Mucosa of gallbladder (tissue), 1 donor: ENCODE data around the gene CCL22. TPM values are rescaled to one million over a fixed set of nuclear protein-coding genes. Genes with fewer than 3 reads are reported as not detected.

ENCODE experiments used
- DNase-seq: peaks from one replicate; pipeline ENCODE4 v3.0.0-alpha.2; 2020; ENCODE audit warnings: low spot score
- total RNA-seq: library from RNA; stranded (reverse); gene quantifications from one replicate; pipeline ENCODE4 v1.2.1, GENCODE V29; 2021
- donor health status: DM: no; HTN: no; CAD: no.

CCL22 gene
- total RNA-seq, 1 donor from 2014 or later = 1.4 TPM

DNA sequence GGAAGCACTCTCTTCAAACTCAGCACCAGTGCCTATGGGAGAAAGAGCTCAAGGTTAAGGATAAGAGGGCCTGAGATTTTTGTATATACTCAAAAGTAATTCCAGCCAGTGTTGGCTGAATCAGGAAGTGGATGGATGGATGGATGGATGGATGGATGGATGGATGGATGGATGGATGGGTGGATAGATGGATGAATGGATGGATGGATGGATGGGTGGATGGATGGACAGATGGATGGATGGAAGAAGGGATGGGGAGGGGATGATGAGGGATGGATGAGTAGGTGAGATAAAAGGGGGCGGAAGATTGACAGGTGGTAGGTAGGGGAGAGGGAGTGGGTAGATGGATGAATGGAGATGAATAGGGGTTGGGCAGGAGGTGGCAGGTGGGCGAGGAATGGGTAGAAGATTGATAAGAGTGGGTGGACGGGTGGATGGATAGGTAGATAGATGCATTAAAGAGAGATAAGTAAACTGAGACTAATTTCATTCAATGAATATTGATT is 17.8 kb downstream of the CCL22 start:
- DNase-seq = no peak

GRCh38 chr16:57377080-57377841 is 18.7 kb downstream of the CCL22 start:
- DNase-seq = no peak

DNA sequence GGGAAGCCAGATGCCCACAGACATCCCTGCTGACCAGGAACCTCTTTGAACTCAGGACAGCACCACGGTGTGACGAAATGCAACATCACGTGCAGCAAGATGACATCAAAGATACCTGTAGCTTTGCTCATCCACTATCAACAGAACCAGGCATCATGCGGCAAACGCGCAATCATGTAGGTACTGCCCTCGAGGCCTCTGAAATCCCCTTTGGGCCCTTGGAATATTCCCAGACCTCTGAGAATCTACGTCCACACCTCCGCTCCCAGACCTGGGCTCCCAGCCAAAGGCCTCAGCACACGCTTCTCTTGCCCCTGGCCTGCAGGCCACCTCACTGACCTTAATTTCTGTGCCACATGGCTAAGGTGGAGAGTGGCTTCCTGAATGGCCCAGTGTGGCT is 21.0 kb downstream of the CCL22 start:
- peak; percentile 22 for DNase-seq

- DNase-seq = peak; percentile 22
Measured at GRCh38 chr16:57380671-57381462, 22.3 kb downstream of the CCL22 start.

- DNase-seq = no peak
Measured at GRCh38 chr16:57381791-57382534, 23.4 kb downstream of the CCL22 start.

DNA sequence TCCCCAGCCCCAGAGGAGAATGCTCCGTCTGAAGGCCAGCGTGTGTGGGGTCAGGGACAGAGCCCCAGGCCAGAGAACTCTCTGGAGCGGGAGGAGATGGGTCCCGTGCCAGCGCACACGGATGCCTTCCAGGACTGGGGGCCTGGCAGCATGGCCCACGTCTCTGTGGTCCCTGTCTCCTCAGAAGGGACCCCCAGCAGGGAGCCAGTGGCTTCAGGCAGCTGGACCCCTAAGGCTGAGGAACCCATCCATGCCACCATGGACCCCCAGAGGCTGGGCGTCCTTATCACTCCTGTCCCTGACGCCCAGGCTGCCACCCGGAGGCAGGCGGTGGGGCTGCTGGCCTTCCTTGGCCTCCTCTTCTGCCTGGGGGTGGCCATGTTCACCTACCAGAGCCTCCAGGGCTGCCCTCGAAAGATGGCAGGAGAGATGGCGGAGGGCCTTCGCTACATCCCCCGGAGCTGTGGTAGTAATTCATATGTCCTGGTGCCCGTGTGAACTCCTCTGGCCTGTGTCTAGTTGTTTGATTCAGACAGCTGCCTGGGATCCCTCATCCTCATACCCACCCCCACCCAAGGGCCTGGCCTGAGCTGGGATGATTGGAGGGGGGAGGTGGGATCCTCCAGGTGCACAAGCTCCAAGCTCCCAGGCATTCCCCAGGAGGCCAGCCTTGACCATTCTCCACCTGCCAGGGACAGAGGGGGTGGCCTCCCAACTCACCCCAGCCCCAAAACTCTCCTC is 24.1 kb downstream of the CCL22 start:
- no peak for DNase-seq

GRCh38 chr16:57383276-57384247 is 25.0 kb downstream of the CCL22 start:
- DNase-seq = peak; percentile 42

DNA sequence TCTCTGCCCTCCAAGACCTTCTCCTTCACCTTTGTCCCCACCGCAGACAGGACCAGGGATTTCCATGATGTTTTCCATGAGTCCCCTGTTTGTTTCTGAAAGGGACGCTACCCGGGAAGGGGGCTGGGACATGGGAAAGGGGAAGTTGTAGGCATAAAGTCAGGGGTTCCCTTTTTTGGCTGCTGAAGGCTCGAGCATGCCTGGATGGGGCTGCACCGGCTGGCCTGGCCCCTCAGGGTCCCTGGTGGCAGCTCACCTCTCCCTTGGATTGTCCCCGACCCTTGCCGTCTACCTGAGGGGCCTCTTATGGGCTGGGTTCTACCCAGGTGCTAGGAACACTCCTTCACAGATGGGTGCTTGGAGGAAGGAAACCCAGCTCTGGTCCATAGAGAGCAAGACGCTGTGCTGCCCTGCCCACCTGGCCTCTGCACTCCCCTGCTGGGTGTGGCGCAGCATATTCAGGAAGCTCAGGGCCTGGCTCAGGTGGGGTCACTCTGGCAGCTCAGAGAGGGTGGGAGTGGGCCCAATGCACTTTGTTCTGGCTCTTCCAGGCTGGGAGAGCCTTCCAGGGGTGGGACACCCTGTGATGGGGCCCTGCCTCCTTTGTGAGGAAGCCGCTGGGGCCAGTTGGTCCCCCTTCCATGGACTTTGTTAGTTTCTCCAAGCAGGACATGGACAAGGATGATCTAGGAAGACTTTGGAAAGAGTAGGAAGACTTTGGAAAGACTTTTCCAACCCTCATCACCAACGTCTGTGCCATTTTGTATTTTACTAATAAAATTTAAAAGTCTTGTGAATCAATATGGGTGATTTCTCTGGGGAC is 25.9 kb downstream of the CCL22 start:
- no peak for DNase-seq

- DNase-seq = no peak
Measured at GRCh38 chr16:57385083-57385482, 26.5 kb downstream of the CCL22 start.

- no peak for DNase-seq
Measured at GRCh38 chr16:57386381-57386951, 27.9 kb downstream of the CCL22 start.

GRCh38 chr16:57387598-57388354 is 29.2 kb downstream of the CCL22 start:
- DNase-seq = no peak

GRCh38 chr16:57388359-57389086 is 29.9 kb downstream of the CCL22 start:
- peak; percentile 32 for DNase-seq

DNA sequence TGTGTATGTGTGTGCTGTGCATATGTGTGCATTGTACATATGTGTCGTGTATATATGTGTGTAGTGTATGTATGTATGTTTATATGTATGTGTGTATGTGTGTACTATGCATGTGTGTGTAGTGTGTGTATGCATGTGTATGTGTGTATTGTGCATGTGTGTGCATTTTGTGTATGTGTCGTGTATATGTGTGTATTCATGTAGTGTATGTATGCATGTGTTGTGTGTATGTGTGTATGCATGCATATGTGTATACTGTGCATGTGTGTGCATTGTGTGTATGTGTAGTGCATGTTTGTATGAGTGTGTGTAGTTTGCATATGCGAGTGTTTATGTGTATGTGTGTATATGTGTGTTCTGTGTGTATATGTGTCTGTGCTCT is 30.5 kb downstream of the CCL22 start:
- no peak for DNase-seq

DNA sequence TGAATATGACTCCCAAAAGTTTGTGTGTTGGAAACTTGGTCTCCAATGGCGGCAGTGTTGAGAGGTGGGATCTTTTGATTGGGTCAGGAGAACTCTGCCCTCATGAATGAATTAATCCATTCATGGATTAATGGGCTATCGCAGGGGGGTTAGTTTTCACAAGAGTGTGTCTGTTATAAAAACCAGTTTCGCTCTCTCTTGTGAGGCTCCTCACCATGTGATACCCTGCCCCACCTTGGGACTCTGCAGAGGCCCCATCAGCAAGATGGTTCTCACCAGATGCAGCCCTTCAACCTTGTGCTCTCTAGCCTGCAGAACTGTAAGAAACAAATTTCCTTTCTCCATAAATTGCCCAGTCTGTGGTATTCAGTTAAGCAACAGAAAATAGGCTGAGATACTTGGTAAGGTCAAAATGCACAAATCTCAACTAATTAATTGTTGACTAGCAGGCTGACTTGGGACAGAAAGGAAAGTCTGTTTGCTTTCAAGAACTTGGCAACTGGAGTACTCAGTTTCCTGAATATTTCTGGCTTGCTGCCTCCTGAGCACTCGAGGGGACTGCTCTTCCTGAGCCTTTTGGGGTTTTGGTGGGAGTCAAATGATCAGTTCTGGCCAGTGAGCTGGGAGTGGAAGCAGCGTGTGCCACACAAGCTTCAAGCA is 32.2 kb downstream of the CCL22 start:
- DNase-seq = no peak

GRCh38 chr16:57391300-57391699 is 32.7 kb downstream of the CCL22 start:
- DNase-seq = no peak

GRCh38 chr16:57391708-57392107 is 33.1 kb downstream of the CCL22 start:
- DNase-seq = no peak

GRCh38 chr16:57392694-57393093 is 34.1 kb downstream of the CCL22 start:
- peak; percentile 41 for DNase-seq
